GM13977 (cell line): ENCODE results near the gene WASL.

Experiments
- DNase-seq: peaks from one replicate; pipeline ENCODE4 v3.0.0; 2012; ENCODE audit warnings: low spot score
- in situ Hi-C: fragments of 300-500 bp; cut with MboI; formaldehyde crosslinking; loops from one replicate; pipeline ENCODE4 v1.12.0; 2022; ENCODE audit warnings: low sequenced_read_pairs, low pct_unique_long_range_greater_than_20kb, mixed read lengths, inconsistent platforms; ENCODE audit not compliant: unreplicated experiment
- TF ChIP-seq, protein P1 (sequence below): IDR thresholded peaks from 2 replicates; pipeline ENCODE4 v1.5.1; 2012; ENCODE audit warnings: mild to moderate bottlenecking, control low read depth; ENCODE audit not compliant: insufficient read depth; ENCODE audit errors: extremely low read depth, missing control alignments

The WASL gene

DNA sequence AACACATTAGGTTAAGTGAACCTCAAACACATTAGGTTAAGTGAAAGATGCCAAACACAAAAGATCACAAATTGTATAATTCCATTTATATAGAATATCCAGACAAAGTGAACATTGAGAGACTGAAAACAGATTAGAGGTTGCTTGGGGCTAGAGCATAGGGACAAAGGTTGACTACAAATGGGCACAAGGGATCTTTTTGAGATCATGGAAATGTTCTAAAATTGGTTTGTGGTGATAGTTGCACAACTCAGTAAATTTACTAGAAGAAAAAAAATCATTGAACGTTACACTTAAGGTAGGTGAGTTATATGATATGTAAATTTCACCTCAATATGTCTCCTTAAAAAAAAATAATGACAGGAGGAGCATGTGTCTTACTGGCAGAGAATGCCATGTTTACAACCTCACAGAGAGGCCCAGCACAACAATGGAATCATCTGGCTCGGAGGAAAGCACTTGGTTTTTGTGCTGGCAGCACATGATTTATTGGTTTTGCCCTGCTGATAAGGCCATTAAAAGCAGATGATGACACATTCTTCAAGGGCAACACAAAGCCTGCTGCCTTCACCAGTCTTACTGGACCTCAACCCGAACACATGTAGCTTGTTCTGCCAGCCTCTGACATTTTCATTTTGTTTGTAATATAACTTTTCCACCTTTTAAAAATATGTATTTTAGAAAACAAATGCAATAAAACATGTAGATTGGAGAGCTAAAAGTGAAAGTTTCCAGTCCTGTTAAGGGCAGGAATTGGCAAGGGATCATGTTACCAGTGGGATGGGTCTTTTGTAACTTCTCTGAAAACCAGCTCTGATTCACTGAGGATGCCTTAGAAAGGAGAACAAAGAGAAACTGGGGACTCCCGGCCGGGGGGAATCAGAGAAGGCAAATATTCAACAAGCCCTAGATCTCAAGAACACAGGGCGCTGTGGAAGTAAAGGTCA is 105.0 kb downstream of the WASL start:
- TF ChIP-seq, protein P1, sequence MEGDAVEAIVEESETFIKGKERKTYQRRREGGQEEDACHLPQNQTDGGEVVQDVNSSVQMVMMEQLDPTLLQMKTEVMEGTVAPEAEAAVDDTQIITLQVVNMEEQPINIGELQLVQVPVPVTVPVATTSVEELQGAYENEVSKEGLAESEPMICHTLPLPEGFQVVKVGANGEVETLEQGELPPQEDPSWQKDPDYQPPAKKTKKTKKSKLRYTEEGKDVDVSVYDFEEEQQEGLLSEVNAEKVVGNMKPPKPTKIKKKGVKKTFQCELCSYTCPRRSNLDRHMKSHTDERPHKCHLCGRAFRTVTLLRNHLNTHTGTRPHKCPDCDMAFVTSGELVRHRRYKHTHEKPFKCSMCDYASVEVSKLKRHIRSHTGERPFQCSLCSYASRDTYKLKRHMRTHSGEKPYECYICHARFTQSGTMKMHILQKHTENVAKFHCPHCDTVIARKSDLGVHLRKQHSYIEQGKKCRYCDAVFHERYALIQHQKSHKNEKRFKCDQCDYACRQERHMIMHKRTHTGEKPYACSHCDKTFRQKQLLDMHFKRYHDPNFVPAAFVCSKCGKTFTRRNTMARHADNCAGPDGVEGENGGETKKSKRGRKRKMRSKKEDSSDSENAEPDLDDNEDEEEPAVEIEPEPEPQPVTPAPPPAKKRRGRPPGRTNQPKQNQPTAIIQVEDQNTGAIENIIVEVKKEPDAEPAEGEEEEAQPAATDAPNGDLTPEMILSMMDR, result no peak
- no peak for DNase-seq
- in situ Hi-C loops, result no loop called here

DNA sequence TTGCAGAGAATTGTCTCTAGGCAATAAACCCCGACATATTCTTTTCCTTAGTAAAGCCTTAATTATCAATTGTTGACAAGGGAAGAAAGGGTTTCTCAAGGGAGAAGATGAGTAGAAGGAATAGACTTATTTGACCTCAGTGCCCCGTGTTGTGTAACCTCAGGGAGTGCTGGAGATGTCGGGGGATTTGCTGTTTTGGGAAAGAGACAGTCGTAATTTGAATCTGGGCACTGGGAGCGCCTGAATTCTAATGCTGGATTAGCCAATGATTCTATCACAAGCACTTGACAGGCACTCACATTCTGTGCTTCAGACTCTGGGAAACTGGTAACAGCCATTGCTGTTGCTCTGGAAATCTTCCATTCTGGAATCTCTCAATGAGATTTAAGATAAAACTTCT is 106.9 kb downstream of the WASL start:
- in situ Hi-C loops, result no loop called here
- DNase-seq, result no peak
- TF ChIP-seq, protein P1, result no peak

DNA sequence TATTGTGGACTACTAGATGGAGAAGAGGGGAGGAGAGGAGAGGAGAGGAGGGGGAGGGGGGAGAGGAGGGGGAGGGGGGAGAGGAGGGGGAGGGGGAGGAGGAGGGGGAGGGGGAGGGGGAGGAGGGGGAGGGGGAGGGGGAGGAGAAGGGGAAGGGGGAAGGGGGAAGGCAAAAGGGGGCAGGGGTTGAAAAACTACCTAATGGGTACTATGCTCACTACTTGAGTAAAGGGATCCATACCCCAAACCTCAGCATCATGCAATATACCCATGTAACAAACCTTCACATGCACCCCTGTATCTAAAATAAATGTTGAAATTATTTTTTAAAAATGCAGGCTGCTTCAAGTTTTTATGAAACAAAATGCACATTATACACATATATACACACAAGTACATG is 108.2 kb downstream of the WASL start:
- in situ Hi-C loops, result no loop called here
- TF ChIP-seq, protein P1, result no peak
- no peak for DNase-seq

DNA sequence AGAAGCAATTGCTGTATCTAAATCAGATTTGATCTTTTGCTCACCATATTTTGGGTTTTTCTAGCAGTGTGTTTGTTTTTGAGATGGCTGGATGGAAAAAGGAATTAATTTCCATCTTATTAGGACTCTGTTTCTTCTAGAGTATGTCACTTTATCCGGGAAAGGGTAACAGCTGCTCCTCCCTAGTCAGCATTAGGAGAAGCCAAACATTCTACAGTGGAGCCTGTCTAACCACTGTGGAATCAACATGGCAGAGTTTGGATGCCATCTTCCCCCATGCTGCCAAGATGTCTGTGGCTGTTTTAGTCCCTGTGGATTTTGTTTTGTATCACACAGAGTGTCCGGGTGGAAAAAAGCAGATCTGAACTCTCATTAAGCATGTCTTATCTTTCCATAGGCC is 109.2 kb downstream of the WASL start:
- TF ChIP-seq, protein P1, result no peak
- in situ Hi-C loops, result no loop called here
- DNase-seq, result no peak

- in situ Hi-C loops, result no loop called here
- DNase-seq, result no peak
Observed at GRCh38 chr7:123637878-123638277, 110.9 kb downstream of the WASL start.

DNA sequence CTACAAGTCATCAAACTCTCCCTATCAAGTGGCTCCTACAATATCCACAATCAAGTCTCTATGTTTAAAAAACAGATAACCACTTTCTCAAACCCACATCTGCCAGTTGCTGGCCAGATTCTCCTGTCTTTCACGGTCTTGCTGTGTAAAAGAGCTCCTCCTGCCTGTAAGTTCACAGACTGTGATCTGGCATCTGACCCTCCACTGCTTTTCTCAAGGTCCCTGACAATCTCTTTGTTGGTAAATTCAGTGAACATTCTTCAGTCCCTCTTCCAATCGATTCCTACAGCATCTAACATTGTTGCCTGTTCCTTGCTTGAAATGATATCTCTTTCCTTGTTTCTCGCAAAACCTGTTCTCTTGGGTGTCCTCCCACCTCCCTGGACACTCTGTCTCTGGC is 111.6 kb downstream of the WASL start:
- TF ChIP-seq, protein P1, result no peak
- in situ Hi-C loops, result no loop called here
- no peak for DNase-seq

More at GRCh38 chr7:123637878-123638277, 110.9 kb downstream of the WASL start:
- TF ChIP-seq, protein P1, result no peak
